ENCODE measurements around the gene RSU1. TPM values are rescaled to one million over a fixed set of nuclear protein-coding genes. Genes with fewer than 3 reads are reported as not detected.

Gene RSU1
- total RNA-seq, 1 donor from 2014 or later, result 142 TPM

- H3K4me3 ChIP-seq (ENCODE audit: insufficient read depth, low read depth, low read length), result no peak overlapping the region
- FAIRE-seq, result no peak
- no peak for TF ChIP-seq CTCF (IDR thresholded peaks at IDR 0.05; ENCODE audit: insufficient read depth, low read depth, low read length)
- no peak for TF ChIP-seq EZH2 (IDR thresholded peaks at IDR 0.05; ENCODE audit: insufficient read depth, low read length)
- H4K20me1 ChIP-seq (ENCODE audit: insufficient read depth, low read length), result peaks cover 83% of the 10 kb centered on the region
- no peak overlapping the region for H2AFZ ChIP-seq (ENCODE audit: low read depth, low read length)
- H3K9me3 Mint-ChIP-seq (ENCODE audit: unreplicated experiment), result no peaks in the 10 kb centered on the region
- no peaks in the 10 kb centered on the region for H3K4me1 ChIP-seq (ENCODE audit: insufficient read depth, low read length)
- no peak for DNase-seq (ENCODE audit: low read depth)
- H3K9me3 ChIP-seq (ENCODE audit: insufficient read depth, low read depth, low read length), result no peaks in the 10 kb centered on the region
- no peak overlapping the region for H3K9ac ChIP-seq (ENCODE audit: low read length)
- H3K4me2 ChIP-seq (ENCODE audit: low read length), result no peak overlapping the region
- H3K27ac ChIP-seq (ENCODE audit: low read depth, low read length), result no peak overlapping the region
- H3K27ac Mint-ChIP-seq (ENCODE audit: unreplicated experiment), result no peak overlapping the region
- no peaks in the 10 kb centered on the region for H3K27me3 Mint-ChIP-seq (ENCODE audit: low read depth, unreplicated experiment)
- no peak overlapping the region for H3K4me3 Mint-ChIP-seq (ENCODE audit: unreplicated experiment)
- H3K79me2 ChIP-seq (ENCODE audit: insufficient read depth, low read length), result no peaks in the 10 kb centered on the region
- peaks cover 3% of the 10 kb centered on the region for H3K4me1 Mint-ChIP-seq (ENCODE audit: low read depth, unreplicated experiment)
- H3K36me3 Mint-ChIP-seq (ENCODE audit: low read depth, unreplicated experiment), result peaks cover 13% of the 10 kb centered on the region
- no peaks in the 10 kb centered on the region for H3K27me3 ChIP-seq (ENCODE audit: insufficient read depth, low read length)
- no peaks in the 10 kb centered on the region for H3K36me3 ChIP-seq (ENCODE audit: insufficient read depth, low read length)
Measured at GRCh38 chr10:16603308-16603707, 213.9 kb downstream of the RSU1 start.

GRCh38 chr10:16602104-16602775 lies 215.0 kb downstream of the RSU1 start:
- no peaks in the 10 kb centered on the region for H3K27me3 ChIP-seq (ENCODE audit: insufficient read depth, low read length)
- peaks cover 20% of the 10 kb centered on the region for H3K36me3 Mint-ChIP-seq (ENCODE audit: low read depth, unreplicated experiment)
- FAIRE-seq (no peak), DNase-seq (ENCODE audit: low read depth) (no peak)
- H2AFZ ChIP-seq (ENCODE audit: low read depth, low read length), result no peak overlapping the region
- peaks cover 7% of the 10 kb centered on the region for H3K4me1 Mint-ChIP-seq (ENCODE audit: low read depth, unreplicated experiment)
- H3K4me3 ChIP-seq (ENCODE audit: insufficient read depth, low read depth, low read length), result no peak overlapping the region
- TF ChIP-seq CTCF (IDR thresholded peaks at IDR 0.05; ENCODE audit: insufficient read depth, low read depth, low read length), result no peak
- TF ChIP-seq EZH2 (IDR thresholded peaks at IDR 0.05; ENCODE audit: insufficient read depth, low read length), result no peak
- H3K36me3 ChIP-seq (ENCODE audit: insufficient read depth, low read length), result no peaks in the 10 kb centered on the region
- H4K20me1 ChIP-seq (ENCODE audit: insufficient read depth, low read length), result peaks cover 77% of the 10 kb centered on the region
- H3K27me3 Mint-ChIP-seq (ENCODE audit: low read depth, unreplicated experiment), result no peaks in the 10 kb centered on the region
- peaks cover 8% of the 10 kb centered on the region for H3K4me1 ChIP-seq (ENCODE audit: insufficient read depth, low read length)
- H3K9me3 ChIP-seq (ENCODE audit: insufficient read depth, low read depth, low read length), result no peaks in the 10 kb centered on the region
- no peak overlapping the region for H3K27ac ChIP-seq (ENCODE audit: low read depth, low read length)
- H3K4me3 Mint-ChIP-seq (ENCODE audit: unreplicated experiment), result no peak overlapping the region
- no peak overlapping the region for H3K4me2 ChIP-seq (ENCODE audit: low read length)
- H3K9me3 Mint-ChIP-seq (ENCODE audit: unreplicated experiment), result no peaks in the 10 kb centered on the region
- H3K79me2 ChIP-seq (ENCODE audit: insufficient read depth, low read length), result no peaks in the 10 kb centered on the region
- H3K9ac ChIP-seq (ENCODE audit: low read length), result no peak overlapping the region
- no peak overlapping the region for H3K27ac Mint-ChIP-seq (ENCODE audit: unreplicated experiment)

DNA sequence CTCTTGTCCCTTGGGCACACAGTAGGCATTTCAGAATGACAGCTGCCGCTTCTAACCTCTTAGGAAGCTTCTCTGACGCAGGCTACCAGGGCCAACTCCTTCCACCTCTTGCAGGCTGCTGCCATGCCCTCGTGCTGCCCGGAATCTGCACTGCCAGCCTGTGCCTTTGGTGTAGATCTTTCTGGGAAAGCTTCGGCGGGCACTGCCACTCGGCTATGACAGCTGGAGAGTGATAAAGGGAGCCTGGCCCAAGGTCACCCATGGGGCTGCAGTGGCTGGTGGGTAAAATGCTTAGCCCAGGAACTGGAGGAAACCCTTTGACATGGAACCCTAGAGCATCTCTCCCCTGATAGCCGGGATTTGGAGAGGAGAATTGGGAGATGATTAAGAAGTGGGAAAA lies 217.6 kb downstream of the RSU1 start:
- no peak for FAIRE-seq

More for the DNA sequence above, 217.6 kb downstream of the RSU1 start:
- no peak overlapping the region for H3K27ac ChIP-seq (ENCODE audit: low read depth, low read length)
- H3K27me3 Mint-ChIP-seq (ENCODE audit: low read depth, unreplicated experiment), result no peaks in the 10 kb centered on the region
- H3K9ac ChIP-seq (ENCODE audit: low read length), result no peak overlapping the region
- H3K4me3 Mint-ChIP-seq (ENCODE audit: unreplicated experiment), result no peak overlapping the region
- no peaks in the 10 kb centered on the region for H3K79me2 ChIP-seq (ENCODE audit: insufficient read depth, low read length)
- no peak overlapping the region for H2AFZ ChIP-seq (ENCODE audit: low read depth, low read length)
- H3K9me3 Mint-ChIP-seq (ENCODE audit: unreplicated experiment), result no peaks in the 10 kb centered on the region
- no peaks in the 10 kb centered on the region for H3K9me3 ChIP-seq (ENCODE audit: insufficient read depth, low read depth, low read length)
- no peak overlapping the region for H3K27ac Mint-ChIP-seq (ENCODE audit: unreplicated experiment)
- H3K27me3 ChIP-seq (ENCODE audit: insufficient read depth, low read length), result no peaks in the 10 kb centered on the region
- no peak overlapping the region for H3K4me3 ChIP-seq (ENCODE audit: insufficient read depth, low read depth, low read length)
- TF ChIP-seq EZH2 (IDR thresholded peaks at IDR 0.05; ENCODE audit: insufficient read depth, low read length) (no peak), CTCF (IDR thresholded peaks at IDR 0.05; ENCODE audit: insufficient read depth, low read depth, low read length) (no peak)
- peaks cover 9% of the 10 kb centered on the region for H3K4me1 ChIP-seq (ENCODE audit: insufficient read depth, low read length)
- H3K4me2 ChIP-seq (ENCODE audit: low read length), result no peak overlapping the region
- H4K20me1 ChIP-seq (ENCODE audit: insufficient read depth, low read length), result peaks cover 59% of the 10 kb centered on the region
- H3K4me1 Mint-ChIP-seq (ENCODE audit: low read depth, unreplicated experiment), result peaks cover 10% of the 10 kb centered on the region
- H3K36me3 ChIP-seq (ENCODE audit: insufficient read depth, low read length), result no peaks in the 10 kb centered on the region
- peaks cover 18% of the 10 kb centered on the region for H3K36me3 Mint-ChIP-seq (ENCODE audit: low read depth, unreplicated experiment)
- no peak for DNase-seq (ENCODE audit: low read depth)

Data from astrocyte (in vitro differentiated cells and primary cell).